Sigmoid colon (tissue), 4 donors: ENCODE results near the gene HOXB1.

Source experiments
- EP300 ChIP-seq, 4 donors: sonication (generic); formaldehyde crosslinking; IDR thresholded peaks; one replicate each; pipeline ENCODE4 v1.6.1; 2017; ENCODE audit warnings: antibody characterized with exemption in 4 of 4
- POLR2A ChIP-seq, 2 donors: fragments of 450-650 bp; IDR thresholded peaks; one replicate each; pipeline ENCODE4 v1.6.1; 2016; ENCODE audit warnings: antibody characterized with exemption in 2 of 2, mild to moderate bottlenecking in 2 of 2, moderate library complexity in 2 of 2
- TF ChIP-seq, protein P1 (sequence below), 4 experiments: fragments of 450-650 bp in 3 of 4; fragments of 200-600 bp in 1 of 4; IDR thresholded peaks; one replicate each; pipeline ENCODE4 v1.5.1; 2016 to 2019; ENCODE audit warnings: antibody characterized with exemption in 4 of 4, mild to moderate bottlenecking in 3 of 4, moderate library complexity in 2 of 4

DNA sequence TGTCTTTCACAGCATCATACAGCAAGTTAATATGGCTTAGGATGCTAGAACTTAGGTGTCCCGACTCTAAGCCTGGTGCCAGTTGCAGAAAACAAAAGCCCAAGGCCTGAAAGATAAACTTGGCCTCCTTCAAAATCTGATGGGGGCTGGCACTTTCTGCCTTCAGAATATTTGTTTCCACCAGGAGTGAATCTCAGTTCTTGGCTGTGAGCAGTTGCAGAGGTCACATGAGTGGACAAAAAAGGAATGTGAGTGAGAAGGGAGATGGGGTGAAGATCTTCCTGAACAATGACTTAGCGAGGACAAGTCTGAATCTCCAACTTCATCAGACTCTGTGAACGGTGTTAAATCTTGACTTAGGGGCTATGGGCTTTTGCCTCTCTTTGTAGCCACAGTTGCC is 46.6 kb downstream of the HOXB1 start:
- no peak for TF ChIP-seq POLR2A (IDR thresholded peaks at IDR 0.05)
- TF ChIP-seq, protein P1, sequence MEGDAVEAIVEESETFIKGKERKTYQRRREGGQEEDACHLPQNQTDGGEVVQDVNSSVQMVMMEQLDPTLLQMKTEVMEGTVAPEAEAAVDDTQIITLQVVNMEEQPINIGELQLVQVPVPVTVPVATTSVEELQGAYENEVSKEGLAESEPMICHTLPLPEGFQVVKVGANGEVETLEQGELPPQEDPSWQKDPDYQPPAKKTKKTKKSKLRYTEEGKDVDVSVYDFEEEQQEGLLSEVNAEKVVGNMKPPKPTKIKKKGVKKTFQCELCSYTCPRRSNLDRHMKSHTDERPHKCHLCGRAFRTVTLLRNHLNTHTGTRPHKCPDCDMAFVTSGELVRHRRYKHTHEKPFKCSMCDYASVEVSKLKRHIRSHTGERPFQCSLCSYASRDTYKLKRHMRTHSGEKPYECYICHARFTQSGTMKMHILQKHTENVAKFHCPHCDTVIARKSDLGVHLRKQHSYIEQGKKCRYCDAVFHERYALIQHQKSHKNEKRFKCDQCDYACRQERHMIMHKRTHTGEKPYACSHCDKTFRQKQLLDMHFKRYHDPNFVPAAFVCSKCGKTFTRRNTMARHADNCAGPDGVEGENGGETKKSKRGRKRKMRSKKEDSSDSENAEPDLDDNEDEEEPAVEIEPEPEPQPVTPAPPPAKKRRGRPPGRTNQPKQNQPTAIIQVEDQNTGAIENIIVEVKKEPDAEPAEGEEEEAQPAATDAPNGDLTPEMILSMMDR (IDR thresholded peaks at IDR 0.05), result no peak
- no peak for TF ChIP-seq EP300 (IDR thresholded peaks at IDR 0.05)
